PFSK-1 (cell line): Measurements from ENCODE around the gene PAQR6. TPM values are rescaled to one million over a fixed set of nuclear protein-coding genes. Genes with fewer than 3 reads are reported as not detected.

Experiments
- FOXP2 ChIP-seq: optimal IDR thresholded peaks from 2 replicates; pipeline ENCODE3; 2011; ENCODE audit warnings: borderline replicate concordance, control low read depth, inconsistent platforms; ENCODE audit not compliant: insufficient read depth; ENCODE audit errors: extremely low read length, extremely low read depth
- POLR2AphosphoS5 ChIP-seq: IDR thresholded peaks from 2 replicates; pipeline ENCODE4 v1.6.1; 2012; ENCODE audit warnings: low read depth, mild to moderate bottlenecking, control low read depth, low read length, moderate library complexity
- REST ChIP-seq, 2 experiments: IDR thresholded peaks; 2 replicates each; pipeline versions ENCODE4 v1.6.1 to v1.8.0; 2011 to 2012; ENCODE audit warnings: low read depth in 2 of 2, low read length in 2 of 2, control low read depth in 1 of 2, inconsistent platforms in 1 of 2, mild to moderate bottlenecking in 1 of 2, moderate library complexity in 1 of 2; ENCODE audit not compliant: insufficient read depth in 1 of 2
- SIN3A ChIP-seq: IDR thresholded peaks from 2 replicates; pipeline ENCODE4 v1.6.1; 2012; ENCODE audit warnings: mild to moderate bottlenecking, low read length, moderate library complexity, borderline replicate concordance; ENCODE audit not compliant: insufficient read depth
- TAF1 ChIP-seq: IDR thresholded peaks from 2 replicates; pipeline ENCODE4 v1.6.1; 2012; ENCODE audit warnings: low read length, control low read depth, borderline replicate concordance; ENCODE audit not compliant: insufficient read depth
- polyA plus RNA-seq: library from polyadenylated mRNA; unstranded; fragments of >200 nt; gene quantifications from one replicate; pipeline ENCODE4 v1.2.1, GENCODE V29; 2012; ENCODE audit warnings: low read depth, missing spikeins; ENCODE audit not compliant: insufficient read length

The PAQR6 gene, protein sequence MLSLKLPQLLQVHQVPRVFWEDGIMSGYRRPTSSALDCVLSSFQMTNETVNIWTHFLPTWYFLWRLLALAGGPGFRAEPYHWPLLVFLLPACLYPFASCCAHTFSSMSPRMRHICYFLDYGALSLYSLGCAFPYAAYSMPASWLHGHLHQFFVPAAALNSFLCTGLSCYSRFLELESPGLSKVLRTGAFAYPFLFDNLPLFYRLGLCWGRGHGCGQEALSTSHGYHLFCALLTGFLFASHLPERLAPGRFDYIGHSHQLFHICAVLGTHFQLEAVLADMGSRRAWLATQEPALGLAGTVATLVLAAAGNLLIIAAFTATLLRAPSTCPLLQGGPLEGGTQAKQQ
- polyA plus RNA-seq, result 3.9 TPM

GRCh38 chr1:156247460-156248322, at the start of gene PAQR6:
PAQR6 (minus strand) TSS chr1:156248056; CDS start chr1:156246731, 1,325 bp downstream.
- TF ChIP-seq SIN3A (no peak), FOXP2 (no peak), POLR2AphosphoS5 (peak; percentile 61; the same call in 1 of the 2 replicates), REST (IDR thresholded peaks at IDR 0.05; ENCODE audit: insufficient read depth in 1 of 2, low read depth in 2 of 2, low read length in 2 of 2) (no peak), TAF1 (no peak)

DNA sequence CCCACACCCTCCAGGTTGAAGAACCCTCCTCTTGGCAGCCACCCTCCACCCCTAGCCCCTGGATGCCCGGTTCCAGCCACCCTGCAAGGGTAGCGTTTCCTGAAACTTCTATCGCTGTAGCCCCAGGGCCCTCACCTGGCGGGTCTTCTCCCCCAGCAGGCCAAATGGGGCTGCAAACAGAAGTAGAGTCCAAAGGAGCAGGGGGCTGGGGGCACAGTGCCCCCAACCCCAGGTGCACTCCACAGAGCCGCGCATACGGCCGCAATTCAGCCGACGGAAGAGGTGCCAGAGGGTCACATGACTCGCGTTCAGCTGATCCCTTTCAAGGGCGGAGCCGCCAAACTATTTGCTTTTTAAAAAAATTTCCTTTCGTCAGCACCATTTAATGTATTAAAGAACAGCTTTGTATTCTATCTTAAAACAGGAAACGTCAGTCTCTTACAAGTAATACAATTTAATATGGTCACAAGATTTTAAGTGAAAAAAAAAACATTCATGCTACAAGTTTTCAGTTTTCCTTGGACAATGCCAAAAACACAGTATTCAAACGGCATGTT, 47.6 kb upstream of the PAQR6 start, which contains the start of gene GLMP:
TSS of gene GLMP (minus strand) at position 289 of the 557 bp plus-strand sequence. CDS start at position 255, 34 bp downstream.
- TF ChIP-seq TAF1, result peak; percentile 83; the same call in 1 of the 2 replicates
- peak; percentile 87 for TF ChIP-seq POLR2AphosphoS5
- TF ChIP-seq REST (IDR thresholded peaks at IDR 0.05; ENCODE audit: insufficient read depth in 1 of 2, low read depth in 2 of 2, low read length in 2 of 2), result no peak
- TF ChIP-seq FOXP2, result no peak
- TF ChIP-seq SIN3A, result peak; percentile 90; the same call in 1 of the 2 replicates

GRCh38 chr1:156293895-156294294, 46.0 kb upstream of the PAQR6 start:
- TF ChIP-seq SIN3A (no peak), POLR2AphosphoS5 (no peak), FOXP2 (no peak), TAF1 (no peak), REST (IDR thresholded peaks at IDR 0.05; ENCODE audit: insufficient read depth in 1 of 2, low read depth in 2 of 2, low read length in 2 of 2) (no peak)

- no peak for TF ChIP-seq POLR2AphosphoS5
- TF ChIP-seq FOXP2, result no peak
- no peak for TF ChIP-seq REST (IDR thresholded peaks at IDR 0.05; ENCODE audit: insufficient read depth in 1 of 2, low read depth in 2 of 2, low read length in 2 of 2)
- no peak for TF ChIP-seq TAF1
- TF ChIP-seq SIN3A, result no peak
Measured at GRCh38 chr1:156293098-156293434, 45.2 kb upstream of the PAQR6 start.
